HG03439 (cell line): ENCODE data around the gene EVA1A.

ENCODE experiments used
- ATAC-seq: cut with Tn5 transposase; IDR thresholded peaks from one replicate; pipeline ENCODE4 v1.9.1; 2021; ENCODE audit warnings: mild to moderate bottlenecking, moderate library complexity; ENCODE audit not compliant: unreplicated experiment

Gene EVA1A

GRCh38 chr2:75545387-75545786, 15.4 kb downstream of the EVA1A start:
- ATAC-seq, result no peak

- ATAC-seq, result no peak
Observed at GRCh38 chr2:75543446-75543845, 17.3 kb downstream of the EVA1A start.

- no peak for ATAC-seq
Observed at GRCh38 chr2:75541430-75541829, 19.3 kb downstream of the EVA1A start.

- ATAC-seq, result no peak
Observed at GRCh38 chr2:75540994-75541393, 19.7 kb downstream of the EVA1A start.

GRCh38 chr2:75539955-75540716, 20.6 kb downstream of the EVA1A start:
- ATAC-seq, result no peak

GRCh38 chr2:75538521-75539490, 21.9 kb downstream of the EVA1A start:
- no peak for ATAC-seq

GRCh38 chr2:75537658-75538057, 23.1 kb downstream of the EVA1A start:
- no peak for ATAC-seq

- ATAC-seq, result no peak
Observed at GRCh38 chr2:75533135-75533534, 27.6 kb downstream of the EVA1A start.

GRCh38 chr2:75532488-75532887, 28.3 kb downstream of the EVA1A start:
- no peak for ATAC-seq

GRCh38 chr2:75528221-75528977, 32.3 kb downstream of the EVA1A start:
- ATAC-seq, result no peak

- no peak for ATAC-seq
Observed at GRCh38 chr2:75527676-75528075, 33.1 kb downstream of the EVA1A start.

- no peak for ATAC-seq
Observed at GRCh38 chr2:75526842-75527241, 33.9 kb downstream of the EVA1A start.

GRCh38 chr2:75525434-75526310, 35.1 kb downstream of the EVA1A start:
- no peak for ATAC-seq

GRCh38 chr2:75524276-75524911, 36.3 kb downstream of the EVA1A start:
- ATAC-seq, result no peak

- ATAC-seq, result no peak
Observed at GRCh38 chr2:75523313-75524275, 37.1 kb downstream of the EVA1A start.

GRCh38 chr2:75522543-75523312, 38.0 kb downstream of the EVA1A start:
- ATAC-seq, result no peak

- no peak for ATAC-seq
Observed at GRCh38 chr2:75521225-75521872, 39.4 kb downstream of the EVA1A start.
